ENCODE measurements around the gene ZNF775.

- TF ChIP-seq, protein P1, sequence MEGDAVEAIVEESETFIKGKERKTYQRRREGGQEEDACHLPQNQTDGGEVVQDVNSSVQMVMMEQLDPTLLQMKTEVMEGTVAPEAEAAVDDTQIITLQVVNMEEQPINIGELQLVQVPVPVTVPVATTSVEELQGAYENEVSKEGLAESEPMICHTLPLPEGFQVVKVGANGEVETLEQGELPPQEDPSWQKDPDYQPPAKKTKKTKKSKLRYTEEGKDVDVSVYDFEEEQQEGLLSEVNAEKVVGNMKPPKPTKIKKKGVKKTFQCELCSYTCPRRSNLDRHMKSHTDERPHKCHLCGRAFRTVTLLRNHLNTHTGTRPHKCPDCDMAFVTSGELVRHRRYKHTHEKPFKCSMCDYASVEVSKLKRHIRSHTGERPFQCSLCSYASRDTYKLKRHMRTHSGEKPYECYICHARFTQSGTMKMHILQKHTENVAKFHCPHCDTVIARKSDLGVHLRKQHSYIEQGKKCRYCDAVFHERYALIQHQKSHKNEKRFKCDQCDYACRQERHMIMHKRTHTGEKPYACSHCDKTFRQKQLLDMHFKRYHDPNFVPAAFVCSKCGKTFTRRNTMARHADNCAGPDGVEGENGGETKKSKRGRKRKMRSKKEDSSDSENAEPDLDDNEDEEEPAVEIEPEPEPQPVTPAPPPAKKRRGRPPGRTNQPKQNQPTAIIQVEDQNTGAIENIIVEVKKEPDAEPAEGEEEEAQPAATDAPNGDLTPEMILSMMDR (IDR thresholded peaks at IDR 0.05; ENCODE audit: borderline replicate concordance, extremely low read depth, low read length, poor library complexity, severe bottlenecking), result no peak
- TF ChIP-seq EZH2 (IDR thresholded peaks at IDR 0.05; ENCODE audit: borderline replicate concordance, low read depth, low read length, severe bottlenecking), result no peak
These were observed 13.3 kb upstream of the ZNF775 start for GRCh38 chr7:150365673-150366398.

All from DND-41 (cell line).